ENCODE measurements around the gene ZFP57.

Gene ZFP57

GRCh38 chr6:29680904-29681303 is at the start of gene ZFP57:
ZFP57 (minus strand) TSS chr6:29681152; CDS start chr6:29677003, 4,149 bp downstream.
- no peak for DNase-seq

- no peak for DNase-seq
These were observed 49.7 kb upstream of the ZFP57 start for GRCh38 chr6:29730575-29731126.

GRCh38 chr6:29729774-29730328 is 48.9 kb upstream of the ZFP57 start:
- no peak for DNase-seq

- no peak for DNase-seq
These were observed 47.9 kb upstream of the ZFP57 start for GRCh38 chr6:29728875-29729270.

GRCh38 chr6:29728173-29728874 is 47.4 kb upstream of the ZFP57 start:
- DNase-seq, result no peak

- DNase-seq, result no peak
These were observed 46.7 kb upstream of the ZFP57 start for GRCh38 chr6:29727637-29728036.

- DNase-seq, result no peak
These were observed 45.7 kb upstream of the ZFP57 start for GRCh38 chr6:29726571-29727194.

GRCh38 chr6:29726001-29726400 is 45.0 kb upstream of the ZFP57 start:
- DNase-seq, result no peak

- DNase-seq, result no peak
These were observed 44.3 kb upstream of the ZFP57 start for GRCh38 chr6:29724937-29725869.

GRCh38 chr6:29723666-29724588 is 43.0 kb upstream of the ZFP57 start:
- peak in 1 of 2 donors; percentile 18 for DNase-seq

- peak; percentile 62 to 67 for DNase-seq
These were observed 42.3 kb upstream of the ZFP57 start, which contains the start of gene HLA-F for GRCh38 chr6:29723262-29723665. HLA-F (plus strand) TSS chr6:29723434; CDS start chr6:29723464, 30 bp downstream.

GRCh38 chr6:29720863-29721262 is 39.9 kb upstream of the ZFP57 start:
- no peak for DNase-seq

GRCh38 chr6:29710281-29710941 is 29.5 kb upstream of the ZFP57 start:
- no peak for DNase-seq

- DNase-seq, result no peak
These were observed 28.2 kb upstream of the ZFP57 start for GRCh38 chr6:29709188-29709587.

GRCh38 chr6:29708432-29709179 is 27.7 kb upstream of the ZFP57 start:
- DNase-seq, result no peak

- DNase-seq, result peak; percentile 9 to 67
These were observed 24.7 kb upstream of the ZFP57 start for GRCh38 chr6:29705389-29706231.

- no peak for DNase-seq
These were observed 21.7 kb upstream of the ZFP57 start for GRCh38 chr6:29702519-29703103.
